Measurements from ENCODE around the gene F11R. TPM values are rescaled to one million over a fixed set of nuclear protein-coding genes. Genes with fewer than 3 reads are reported as not detected.

F11R gene
- total and polyA plus RNA-seq, 9 donors: 8.9 to 28.0 (median 12.3) TPM

DNA sequence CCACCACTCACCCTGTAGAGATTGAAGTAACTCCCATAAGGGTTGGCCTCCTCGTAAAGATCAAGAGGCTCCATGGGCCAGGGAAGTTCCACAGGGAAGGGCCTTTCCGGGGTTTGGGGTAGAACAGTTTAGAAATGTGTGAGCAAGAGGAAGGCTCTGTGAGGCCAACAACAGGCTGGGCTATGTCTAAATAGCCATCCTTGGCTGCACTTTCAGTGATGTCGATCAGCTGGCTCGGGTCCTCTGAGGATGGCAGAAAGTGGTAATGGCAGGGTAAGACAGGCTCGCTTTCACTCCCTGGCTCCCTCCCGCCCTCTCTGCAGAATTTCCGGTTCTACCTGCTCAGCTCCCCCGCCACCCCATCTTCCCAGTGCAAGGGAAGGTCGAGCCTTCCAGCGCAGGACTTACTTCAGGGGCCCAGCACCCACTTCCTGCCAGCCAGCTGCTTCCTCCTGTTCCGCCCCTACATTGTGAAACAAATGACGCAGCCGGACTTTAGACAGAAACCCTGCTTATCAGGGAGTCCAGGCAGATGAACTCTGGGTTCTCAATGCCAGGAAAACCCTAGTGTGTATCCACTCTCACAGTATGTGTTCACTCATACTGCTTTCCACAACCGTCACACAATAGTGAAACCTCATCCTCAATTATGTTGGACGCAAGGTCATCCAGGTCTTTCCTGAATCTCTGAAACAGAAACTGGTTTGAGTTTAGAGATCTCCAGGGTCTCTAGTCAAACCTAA lies 7.3 kb downstream of the F11R start:
- 30% methylated on average over 12 of the region's 15 CpGs for WGBS (ENCODE audit: insufficient coverage)
- no peaks in the 10 kb centered on the region for H3K36me3 ChIP-seq (ENCODE audit: control insufficient read depth, insufficient read depth, low read length)
- peak; percentile 87 for DNase-seq
- H3K9me3 ChIP-seq (replicated peaks; ENCODE audit: control insufficient read depth, low read depth, low read length): no peaks in the 10 kb centered on the region
- H3K27me3 ChIP-seq (ENCODE audit: control insufficient read depth, insufficient read depth, low read length): no peaks in the 10 kb centered on the region
- no peak overlapping the region for H3K4me3 ChIP-seq (ENCODE audit: low read length)
- H3K27ac ChIP-seq (ENCODE audit: low read length): peak overlapping the region; percentile 85
- peaks cover 13% of the 10 kb centered on the region for H3K4me1 ChIP-seq (ENCODE audit: control insufficient read depth, insufficient read depth, low read length)

DNA sequence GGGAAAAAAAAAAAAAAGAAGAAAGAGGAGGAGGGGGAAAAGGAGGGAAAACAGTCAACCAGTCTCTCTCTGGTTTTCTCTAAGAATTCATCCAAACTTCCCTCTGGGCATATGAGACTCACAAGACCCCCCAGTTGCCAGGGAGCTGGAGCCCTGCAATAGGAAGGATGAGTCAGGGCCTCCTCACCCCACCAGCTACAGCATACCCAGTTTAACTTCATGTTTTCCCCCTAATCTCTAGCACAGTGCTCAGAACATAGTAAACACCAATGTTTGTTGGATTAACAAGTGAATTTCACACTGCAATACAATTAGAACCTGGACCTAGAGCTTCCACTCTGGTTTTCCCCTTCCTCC lies 7.8 kb downstream of the F11R start:
- no peaks in the 10 kb centered on the region for H3K27me3 ChIP-seq (ENCODE audit: control insufficient read depth, insufficient read depth, low read length)
- H3K27ac ChIP-seq (ENCODE audit: low read length): peak overlapping the region; percentile 85
- no peaks in the 10 kb centered on the region for H3K36me3 ChIP-seq (ENCODE audit: control insufficient read depth, insufficient read depth, low read length)
- H3K4me1 ChIP-seq (ENCODE audit: control insufficient read depth, insufficient read depth, low read length): peaks cover 11% of the 10 kb centered on the region
- no peak overlapping the region for H3K4me3 ChIP-seq (ENCODE audit: low read length)
- DNase-seq: no peak
- H3K9me3 ChIP-seq (replicated peaks; ENCODE audit: control insufficient read depth, low read depth, low read length): no peaks in the 10 kb centered on the region

DNA sequence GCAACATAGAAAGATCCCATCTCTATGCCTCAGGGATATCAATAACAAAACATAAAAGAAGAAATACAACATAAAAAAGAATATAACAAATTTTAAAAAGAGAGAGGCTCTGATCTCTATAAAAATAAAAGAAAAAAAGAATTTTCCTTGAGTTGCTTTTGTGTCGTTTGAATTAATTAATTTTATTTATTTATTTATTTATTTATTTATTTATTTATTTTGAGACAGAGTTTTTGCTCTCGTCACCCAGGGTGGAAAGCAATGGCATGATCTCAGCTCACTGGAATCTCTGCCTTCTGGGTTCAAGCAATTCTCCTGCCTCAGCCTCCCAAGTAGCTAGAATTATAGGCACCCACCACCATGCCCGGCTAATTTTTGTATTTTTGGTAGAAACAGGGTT lies 8.5 kb downstream of the F11R start:
- no peak overlapping the region for H3K27ac ChIP-seq (ENCODE audit: low read length)
- no peak for DNase-seq
- no CpG with 5 or more reads among the region's 3 CpGs for WGBS (ENCODE audit: insufficient coverage)
- peaks cover 6% of the 10 kb centered on the region for H3K4me1 ChIP-seq (ENCODE audit: control insufficient read depth, insufficient read depth, low read length)
- H3K36me3 ChIP-seq (ENCODE audit: control insufficient read depth, insufficient read depth, low read length): no peaks in the 10 kb centered on the region
- H3K9me3 ChIP-seq (replicated peaks; ENCODE audit: control insufficient read depth, low read depth, low read length): no peaks in the 10 kb centered on the region
- no peaks in the 10 kb centered on the region for H3K27me3 ChIP-seq (ENCODE audit: control insufficient read depth, insufficient read depth, low read length)
- no peak overlapping the region for H3K4me3 ChIP-seq (ENCODE audit: low read length)

DNA sequence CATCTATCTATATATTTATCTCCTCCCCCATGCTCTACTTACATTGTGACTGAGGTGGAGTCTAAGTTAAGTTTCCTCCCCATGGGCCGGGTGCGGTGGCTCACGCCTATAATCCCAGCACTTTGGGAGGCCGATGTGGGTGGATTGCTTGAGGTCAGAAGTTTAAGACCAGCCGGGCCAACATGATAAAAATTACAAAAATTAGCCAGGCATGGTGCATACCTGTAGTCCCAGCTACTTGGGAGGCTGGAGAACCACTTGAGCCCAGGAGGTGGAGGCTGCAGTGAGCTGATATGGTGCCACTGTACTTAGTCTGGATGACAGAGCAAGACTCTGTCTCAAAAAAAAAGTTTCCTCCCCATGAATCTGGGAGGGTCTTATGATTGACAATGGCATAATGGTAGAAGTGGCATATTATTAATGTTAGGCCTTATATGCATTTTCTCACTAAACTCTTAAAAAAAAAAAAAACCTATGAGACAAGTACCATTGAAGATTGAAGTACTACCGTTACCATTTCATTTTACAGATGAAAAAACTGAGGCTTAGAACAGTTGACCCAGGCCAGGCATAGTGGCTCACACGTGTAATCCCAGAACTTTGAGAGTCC lies 11.2 kb downstream of the F11R start:
- WGBS (ENCODE audit: insufficient coverage): 66% methylated on average over 2 of the region's 7 CpGs
- DNase-seq: no peak
- H3K4me1 ChIP-seq (ENCODE audit: control insufficient read depth, insufficient read depth, low read length): peaks cover 6% of the 10 kb centered on the region
- no peaks in the 10 kb centered on the region for H3K36me3 ChIP-seq (ENCODE audit: control insufficient read depth, insufficient read depth, low read length)
- no peaks in the 10 kb centered on the region for H3K9me3 ChIP-seq (replicated peaks; ENCODE audit: control insufficient read depth, low read depth, low read length)
- no peaks in the 10 kb centered on the region for H3K27me3 ChIP-seq (ENCODE audit: control insufficient read depth, insufficient read depth, low read length)
- H3K4me3 ChIP-seq (ENCODE audit: low read length): no peak overlapping the region
- H3K27ac ChIP-seq (ENCODE audit: low read length): no peak overlapping the region

DNA sequence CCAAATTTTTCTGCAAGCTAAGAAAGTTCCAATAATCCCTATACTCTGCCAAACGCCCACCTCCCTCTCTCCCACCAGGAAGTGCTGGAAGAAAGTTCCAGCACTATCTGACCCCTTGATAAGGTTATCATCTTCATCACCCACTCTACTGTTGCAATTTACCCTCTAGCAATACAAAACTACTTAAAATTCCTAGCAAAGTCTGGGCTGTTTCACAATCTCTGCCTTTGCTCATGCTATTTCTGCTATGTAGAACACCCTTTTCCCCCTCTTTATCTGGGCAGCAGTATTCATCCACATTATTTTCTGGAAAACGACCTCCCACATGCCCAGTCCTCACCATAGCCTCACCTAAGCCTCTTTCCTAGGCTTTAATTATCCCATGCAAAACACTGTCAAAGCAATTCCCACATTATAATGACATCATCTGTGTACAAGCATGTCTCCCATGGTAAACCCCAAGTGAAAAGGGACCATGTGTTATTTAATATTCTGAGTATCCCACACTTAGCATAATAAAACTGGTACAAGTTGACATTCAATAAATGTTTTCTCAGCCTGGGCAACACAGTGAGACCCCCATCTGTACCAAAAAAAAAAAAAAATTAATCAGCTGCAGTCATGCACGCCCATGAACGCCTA lies 12.0 kb downstream of the F11R start:
- no peak for DNase-seq
- no peaks in the 10 kb centered on the region for H3K9me3 ChIP-seq (replicated peaks; ENCODE audit: control insufficient read depth, low read depth, low read length)
- peaks cover 4% of the 10 kb centered on the region for H3K4me1 ChIP-seq (ENCODE audit: control insufficient read depth, insufficient read depth, low read length)
- 52% methylated on average over 2 of the region's 4 CpGs for WGBS (ENCODE audit: insufficient coverage)
- no peak overlapping the region for H3K27ac ChIP-seq (ENCODE audit: low read length)
- no peak overlapping the region for H3K4me3 ChIP-seq (ENCODE audit: low read length)
- H3K36me3 ChIP-seq (ENCODE audit: control insufficient read depth, insufficient read depth, low read length): no peaks in the 10 kb centered on the region
- H3K27me3 ChIP-seq (ENCODE audit: control insufficient read depth, insufficient read depth, low read length): no peaks in the 10 kb centered on the region

DNA sequence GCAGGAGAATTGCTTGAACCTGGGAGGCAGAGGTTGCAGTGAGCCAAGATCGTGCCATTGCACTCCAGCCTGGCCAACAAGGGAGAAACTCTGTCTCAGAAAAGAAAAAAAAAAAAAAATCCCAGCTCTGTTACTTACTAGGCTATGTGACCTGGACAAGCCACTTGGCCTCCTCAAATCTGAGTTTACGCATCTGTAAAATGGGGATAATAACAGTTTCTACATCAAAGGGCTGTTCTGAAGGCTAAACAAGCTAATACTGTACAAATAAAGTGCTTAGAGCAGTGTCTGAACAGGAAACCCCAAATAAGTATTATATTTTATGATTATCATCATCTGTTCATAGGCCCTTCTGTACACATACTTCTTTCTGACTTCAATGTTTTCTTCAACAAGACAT lies 13.6 kb downstream of the F11R start:
- Histone ChIP-seq H3K4me3 (ENCODE audit: low read length) (no peak overlapping the region), H3K27ac (ENCODE audit: low read length) (no peak overlapping the region), H3K27me3 (ENCODE audit: control insufficient read depth, insufficient read depth, low read length) (no peaks in the 10 kb centered on the region), H3K4me1 (ENCODE audit: control insufficient read depth, insufficient read depth, low read length) (no peaks in the 10 kb centered on the region), H3K36me3 (ENCODE audit: control insufficient read depth, insufficient read depth, low read length) (no peaks in the 10 kb centered on the region), H3K9me3 (replicated peaks; ENCODE audit: control insufficient read depth, low read depth, low read length) (no peaks in the 10 kb centered on the region)
- no peak for DNase-seq
- no CpG with 5 or more reads among the region's 2 CpGs for WGBS (ENCODE audit: insufficient coverage)

DNA sequence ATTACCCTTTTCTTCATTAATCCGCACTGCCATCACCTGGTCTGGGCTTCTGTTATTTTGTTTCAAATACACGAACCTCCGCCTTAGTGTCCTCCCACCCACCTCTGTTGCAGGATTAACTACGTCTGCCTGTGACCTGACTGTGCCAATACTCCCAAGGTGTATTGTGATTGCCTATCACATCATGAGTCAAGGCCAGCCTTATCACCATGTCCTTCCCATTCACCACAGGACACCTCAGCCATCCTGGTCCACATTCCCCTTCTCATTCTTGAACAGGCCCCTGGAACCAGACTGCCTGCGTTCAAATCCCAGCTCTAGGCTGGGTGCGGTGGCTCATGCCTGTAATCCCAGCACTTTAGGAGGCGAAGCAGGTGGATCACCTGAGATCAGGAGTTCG lies 14.4 kb downstream of the F11R start:
- H3K4me1 ChIP-seq (ENCODE audit: control insufficient read depth, insufficient read depth, low read length): no peaks in the 10 kb centered on the region
- H3K9me3 ChIP-seq (replicated peaks; ENCODE audit: control insufficient read depth, low read depth, low read length): no peaks in the 10 kb centered on the region
- DNase-seq: no peak
- no peak overlapping the region for H3K4me3 ChIP-seq (ENCODE audit: low read length)
- WGBS (ENCODE audit: insufficient coverage): 95% methylated on average over 4 of the region's 8 CpGs
- no peaks in the 10 kb centered on the region for H3K27me3 ChIP-seq (ENCODE audit: control insufficient read depth, insufficient read depth, low read length)
- no peak overlapping the region for H3K27ac ChIP-seq (ENCODE audit: low read length)
- no peaks in the 10 kb centered on the region for H3K36me3 ChIP-seq (ENCODE audit: control insufficient read depth, insufficient read depth, low read length)

DNA sequence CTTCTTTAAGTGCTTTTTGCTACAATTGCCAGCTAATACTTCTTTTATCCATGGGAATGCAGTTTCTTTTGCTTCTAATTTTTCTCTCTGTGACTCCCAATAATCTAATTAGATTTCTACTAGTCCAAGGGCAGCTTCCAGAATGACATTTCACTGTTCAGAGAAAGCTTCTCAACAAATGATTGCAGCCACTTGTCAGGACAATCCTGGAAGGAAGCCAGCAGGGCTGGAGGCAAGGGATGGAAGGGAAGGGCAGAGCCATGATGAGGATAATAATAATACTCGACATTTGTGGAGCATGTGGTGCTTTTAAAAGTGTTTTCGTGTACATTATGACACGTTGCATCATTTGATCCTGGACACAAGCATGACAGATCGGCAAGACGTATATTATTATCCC lies 19.4 kb downstream of the F11R start:
- H3K4me3 ChIP-seq (ENCODE audit: low read length): no peak overlapping the region
- no peaks in the 10 kb centered on the region for H3K27me3 ChIP-seq (ENCODE audit: control insufficient read depth, insufficient read depth, low read length)
- peaks cover 17% of the 10 kb centered on the region for H3K36me3 ChIP-seq (ENCODE audit: control insufficient read depth, insufficient read depth, low read length)
- no peak overlapping the region for H3K27ac ChIP-seq (ENCODE audit: low read length)
- H3K9me3 ChIP-seq (replicated peaks; ENCODE audit: control insufficient read depth, low read depth, low read length): no peaks in the 10 kb centered on the region
- no peaks in the 10 kb centered on the region for H3K4me1 ChIP-seq (ENCODE audit: control insufficient read depth, insufficient read depth, low read length)
- no peak for DNase-seq
- WGBS (ENCODE audit: insufficient coverage): 61% methylated on average over 5 of the region's 5 CpGs

DNA sequence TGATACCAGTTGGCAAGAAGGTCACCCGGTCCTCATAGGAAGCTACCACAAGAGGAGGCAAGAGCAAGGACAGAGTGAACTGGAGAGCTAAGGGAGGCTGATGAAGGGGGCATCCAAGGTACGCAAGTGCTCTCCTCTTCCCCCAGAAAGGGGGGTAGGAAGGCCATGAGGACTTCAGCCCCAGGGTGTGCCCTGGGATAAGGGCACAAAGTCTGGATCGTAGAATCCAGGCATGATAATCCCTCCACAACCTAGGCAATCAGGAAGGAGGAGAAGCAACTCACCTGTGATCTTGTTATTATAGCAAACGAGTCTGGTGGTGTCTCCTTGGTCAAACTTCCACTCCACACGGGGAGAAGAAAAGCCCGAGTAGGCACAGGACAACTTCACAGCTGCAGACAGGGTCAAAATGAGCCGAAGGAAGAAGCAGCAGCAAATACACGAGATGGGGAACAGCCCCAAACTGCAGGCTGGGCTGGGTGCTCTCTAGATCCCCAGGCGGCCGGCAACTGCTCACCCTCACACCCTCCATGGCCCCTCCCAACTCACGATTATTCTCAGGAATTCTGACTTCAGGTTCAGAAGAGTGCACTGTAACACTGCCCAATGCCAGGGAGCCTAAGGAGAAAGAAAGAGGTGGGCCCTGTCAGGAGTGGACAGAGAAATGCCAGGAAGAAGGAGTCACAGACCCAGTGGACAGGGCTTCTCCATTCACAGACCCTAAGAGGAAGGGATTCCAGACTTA lies 20.0 kb downstream of the F11R start:
- 80% methylated on average over 7 of the region's 11 CpGs for WGBS (ENCODE audit: insufficient coverage)
- H3K9me3 ChIP-seq (replicated peaks; ENCODE audit: control insufficient read depth, low read depth, low read length): no peaks in the 10 kb centered on the region
- H3K4me3 ChIP-seq (ENCODE audit: low read length): no peak overlapping the region
- no peaks in the 10 kb centered on the region for H3K4me1 ChIP-seq (ENCODE audit: control insufficient read depth, insufficient read depth, low read length)
- DNase-seq: no peak
- no peaks in the 10 kb centered on the region for H3K27me3 ChIP-seq (ENCODE audit: control insufficient read depth, insufficient read depth, low read length)
- H3K36me3 ChIP-seq (ENCODE audit: control insufficient read depth, insufficient read depth, low read length): peaks cover 17% of the 10 kb centered on the region
- H3K27ac ChIP-seq (ENCODE audit: low read length): no peak overlapping the region

DNA sequence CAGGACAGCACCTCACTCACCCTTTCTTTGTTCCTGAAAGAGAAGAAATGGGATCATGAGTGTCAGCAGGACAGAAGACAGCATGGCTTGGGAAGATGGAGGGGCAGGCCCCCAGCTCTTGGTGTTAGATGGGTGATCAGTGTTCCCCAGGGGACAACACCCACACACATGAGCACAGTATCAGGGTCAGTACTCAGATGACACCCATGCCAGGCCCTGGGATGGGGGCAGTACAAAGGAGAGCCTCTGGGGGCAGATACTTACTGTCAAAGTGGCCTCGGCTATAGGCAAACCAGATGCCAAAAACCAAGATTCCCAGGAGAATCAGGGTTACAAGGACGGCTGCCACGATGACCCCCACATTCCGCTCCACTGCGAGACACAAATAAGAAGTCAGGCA lies 21.6 kb downstream of the F11R start:
- no peak overlapping the region for H3K27ac ChIP-seq (ENCODE audit: low read length)
- no peak overlapping the region for H3K4me3 ChIP-seq (ENCODE audit: low read length)
- 79% methylated on average over 5 of the region's 5 CpGs for WGBS (ENCODE audit: insufficient coverage)
- H3K9me3 ChIP-seq (replicated peaks; ENCODE audit: control insufficient read depth, low read depth, low read length): no peaks in the 10 kb centered on the region
- peaks cover 17% of the 10 kb centered on the region for H3K36me3 ChIP-seq (ENCODE audit: control insufficient read depth, insufficient read depth, low read length)
- H3K4me1 ChIP-seq (ENCODE audit: control insufficient read depth, insufficient read depth, low read length): no peaks in the 10 kb centered on the region
- H3K27me3 ChIP-seq (ENCODE audit: control insufficient read depth, insufficient read depth, low read length): no peaks in the 10 kb centered on the region
- DNase-seq: no peak

Data from muscle of leg (tissue), 11 donors.